HL-60/S4 (cell line): ENCODE data around the gene BAHCC1.

ENCODE experiments used
- in situ Hi-C: fragments of 300-500 bp; cut with MboI; formaldehyde crosslinking; loops from 2 replicates; pipeline ENCODE4 v1.14.3; 2022; ENCODE audit warnings: low sequenced_read_pairs

Gene BAHCC1

DNA sequence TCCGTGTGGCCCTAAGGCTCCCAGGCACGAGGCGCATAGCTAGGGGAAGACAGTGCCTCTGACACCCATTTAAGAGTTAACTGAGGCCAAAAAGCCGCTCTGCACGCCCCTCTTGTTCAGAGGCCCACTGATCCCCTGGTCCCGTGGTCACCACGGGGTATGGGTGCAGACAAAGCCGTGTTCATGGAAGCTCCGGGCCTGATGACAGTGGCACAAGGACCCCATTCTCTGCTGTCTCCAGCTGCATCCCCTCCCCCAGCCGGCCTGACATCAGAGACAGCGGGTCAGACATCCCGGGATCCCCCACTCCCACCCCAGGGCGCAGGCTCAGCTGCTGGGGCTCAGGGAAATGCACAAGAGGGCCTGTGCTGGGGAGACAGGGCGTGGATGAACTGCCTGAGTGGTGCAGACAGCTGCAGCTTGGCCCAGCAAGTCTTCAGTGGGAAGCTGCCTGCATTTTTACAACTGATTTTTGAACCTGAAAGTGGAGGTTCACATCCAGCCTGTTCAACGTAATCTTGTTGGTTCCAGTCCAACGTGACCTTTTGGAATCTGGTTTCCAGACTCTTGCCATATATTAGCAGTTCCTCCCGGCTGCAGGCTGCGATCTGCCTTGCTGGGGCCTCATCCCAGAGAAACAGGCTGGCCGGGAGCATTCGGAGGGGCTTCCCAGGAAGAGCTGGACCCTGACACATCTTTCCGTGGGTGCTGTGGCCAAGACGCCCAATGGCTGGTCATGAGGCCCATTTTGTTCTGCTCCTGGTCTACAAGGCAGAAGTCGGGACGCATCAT is 9.7 kb upstream of the BAHCC1 start:
- in situ Hi-C loops, result no loop called here

DNA sequence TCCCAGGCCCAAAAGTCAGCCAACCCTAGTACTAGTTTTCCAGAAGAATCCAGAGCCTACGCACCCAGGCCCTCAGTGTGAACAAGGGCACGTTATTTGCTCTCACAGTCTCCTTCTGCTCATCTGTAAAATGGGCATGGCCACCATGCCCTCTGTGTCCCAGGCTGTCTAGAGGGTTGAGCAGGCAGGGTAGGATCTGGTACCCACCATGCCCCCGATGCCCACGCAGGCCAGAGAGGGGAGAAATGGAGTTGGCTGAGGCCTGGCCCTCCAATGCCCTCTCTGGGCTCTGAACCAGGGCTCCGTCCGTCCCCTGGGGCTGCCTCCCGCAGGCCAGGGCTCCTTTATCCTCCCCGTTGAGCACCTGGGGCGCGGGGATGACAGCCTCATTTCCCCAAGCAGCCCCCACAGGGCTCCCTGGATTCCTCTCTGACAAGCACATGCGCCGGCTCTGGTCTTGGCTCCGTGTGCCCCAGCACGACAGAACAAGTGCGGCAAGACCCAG is 9.1 kb upstream of the BAHCC1 start:
- in situ Hi-C loops, result no loop called here

DNA sequence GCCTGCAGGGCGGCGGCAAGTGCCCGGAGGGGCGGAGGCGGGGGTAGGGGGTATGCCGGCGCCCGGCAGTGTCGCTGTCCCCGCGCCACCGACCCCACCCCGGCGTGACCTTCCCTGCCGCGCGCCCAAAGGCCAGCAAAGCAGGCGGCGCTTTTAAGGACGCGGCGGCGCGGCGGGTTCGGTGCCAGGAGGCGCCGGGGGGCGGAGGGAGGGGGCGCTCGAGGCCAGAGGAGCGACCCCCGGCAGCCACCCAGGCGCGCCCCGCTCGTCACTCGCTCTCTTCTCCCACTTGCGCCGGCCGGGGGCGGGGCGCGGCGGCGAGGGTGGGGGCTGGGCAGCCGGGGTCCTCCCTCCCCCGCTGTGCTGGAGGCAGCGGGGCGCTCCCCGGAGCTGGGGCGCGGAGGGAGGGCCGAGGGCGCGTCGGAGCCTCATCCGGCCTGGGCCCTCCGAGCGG is 8.6 kb upstream of the BAHCC1 start:
- in situ Hi-C loops, result no loop called here

DNA sequence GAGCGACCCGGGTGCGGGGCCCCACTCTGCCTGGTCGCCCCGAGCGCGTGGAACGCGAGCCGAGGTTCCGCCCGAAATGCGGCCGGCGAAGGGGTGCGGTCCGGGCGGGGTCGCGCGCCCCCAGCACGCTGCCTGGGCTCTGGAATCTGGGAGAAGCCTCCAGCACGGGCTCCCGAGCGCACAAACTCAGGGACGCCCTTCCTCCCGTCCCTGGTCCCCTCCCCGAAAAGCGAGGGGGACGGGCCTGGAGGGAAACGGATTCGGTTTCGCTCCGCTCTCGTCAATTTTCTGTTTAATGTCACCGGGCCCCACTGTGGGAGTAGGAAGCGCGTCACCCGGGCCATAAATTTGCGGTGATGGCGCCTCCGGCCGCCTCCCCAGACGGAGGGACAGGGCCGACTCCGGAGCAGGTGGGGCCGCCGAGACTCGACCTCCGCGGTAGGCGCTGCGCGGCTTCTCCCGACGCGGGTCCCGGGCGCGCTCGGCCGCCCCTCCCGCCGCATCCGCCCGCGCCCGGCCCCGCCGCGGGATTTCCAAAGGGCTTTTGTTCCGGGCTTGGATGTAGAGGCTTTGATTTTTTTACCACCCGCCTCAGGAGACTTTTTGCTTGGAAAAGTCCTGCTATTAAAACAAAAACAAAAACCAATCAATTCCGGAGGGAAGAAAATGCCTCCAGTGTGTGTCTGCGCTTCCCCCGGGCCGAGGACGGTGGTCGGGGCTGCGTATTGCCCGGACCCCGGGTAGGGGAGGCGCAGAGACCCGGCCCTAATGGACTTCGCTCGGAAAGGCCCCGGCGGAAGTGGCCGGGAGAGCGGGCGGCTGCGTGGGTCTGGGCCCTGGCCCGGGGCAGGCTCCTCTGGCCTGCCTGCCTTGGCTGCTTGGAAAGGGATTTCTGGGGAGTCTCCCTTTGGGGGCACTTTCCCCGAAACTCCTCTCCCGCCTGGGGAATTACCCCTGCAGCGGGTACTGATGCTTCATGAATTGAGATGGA is 7.9 kb upstream of the BAHCC1 start:
- in situ Hi-C loops, result no loop called here

DNA sequence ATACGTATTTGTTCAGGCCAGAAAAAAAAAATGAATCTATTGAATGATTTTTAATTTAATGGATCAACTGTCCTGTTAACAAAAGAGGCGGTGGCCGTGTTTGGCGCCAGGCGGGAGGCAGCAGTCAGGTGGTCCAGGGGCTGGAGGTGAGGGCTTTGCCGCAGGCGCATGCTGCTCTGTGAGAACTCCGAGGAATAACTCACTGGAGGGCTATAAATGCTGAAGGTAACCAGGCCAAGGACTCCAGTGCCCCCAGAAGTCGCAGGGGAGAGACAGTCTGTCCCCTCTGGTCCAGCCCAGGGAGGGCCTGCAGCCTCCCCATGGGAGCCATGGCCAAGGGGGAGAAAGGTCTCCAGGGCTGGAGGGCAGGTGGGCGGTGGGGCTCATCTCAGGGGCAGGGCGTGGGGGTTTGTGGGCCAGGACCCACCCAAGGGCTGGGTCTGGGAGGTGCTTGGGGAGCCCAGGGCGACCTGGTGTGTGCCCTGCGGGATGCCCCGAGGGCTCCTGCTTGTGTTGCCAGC is 7.1 kb upstream of the BAHCC1 start:
- in situ Hi-C loops, result no loop called here

DNA sequence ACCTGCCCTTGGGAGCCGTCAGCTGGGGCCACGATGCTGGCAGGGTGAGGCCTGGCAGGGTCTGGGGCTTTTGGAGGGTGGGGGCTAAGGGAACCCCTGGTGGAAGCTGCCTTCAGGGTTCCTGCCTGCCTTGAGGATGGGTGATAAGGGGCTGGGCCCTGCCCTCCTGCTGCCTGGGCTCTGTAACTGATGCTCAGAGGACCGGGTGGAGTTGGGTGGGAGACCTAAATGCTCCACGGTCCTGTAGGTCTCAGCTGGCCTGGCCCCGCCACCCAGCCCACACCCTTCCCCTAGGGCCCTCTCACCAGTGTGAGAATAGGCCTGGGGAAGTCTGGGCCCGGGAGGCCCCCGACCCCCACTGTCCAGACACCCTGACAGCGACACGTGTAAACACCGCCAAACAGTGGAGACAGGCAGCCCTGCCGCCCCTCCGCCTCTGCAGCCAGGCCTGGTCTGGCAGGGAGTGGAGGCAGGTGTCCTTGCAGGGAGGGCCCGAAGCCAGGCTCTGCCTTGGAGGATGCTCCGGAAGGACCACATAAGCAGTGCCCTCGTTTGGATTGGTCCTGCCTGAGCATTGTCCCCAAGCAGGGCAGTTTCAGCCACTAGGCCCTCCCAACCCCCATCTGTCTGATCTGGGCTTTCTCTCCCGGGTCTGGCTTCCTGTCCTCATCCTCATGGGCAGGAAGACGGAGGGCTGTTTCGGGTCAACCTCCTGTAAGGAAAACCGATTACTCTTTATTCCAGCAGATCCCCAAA is 6.5 kb upstream of the BAHCC1 start:
- in situ Hi-C loops, result no loop called here

DNA sequence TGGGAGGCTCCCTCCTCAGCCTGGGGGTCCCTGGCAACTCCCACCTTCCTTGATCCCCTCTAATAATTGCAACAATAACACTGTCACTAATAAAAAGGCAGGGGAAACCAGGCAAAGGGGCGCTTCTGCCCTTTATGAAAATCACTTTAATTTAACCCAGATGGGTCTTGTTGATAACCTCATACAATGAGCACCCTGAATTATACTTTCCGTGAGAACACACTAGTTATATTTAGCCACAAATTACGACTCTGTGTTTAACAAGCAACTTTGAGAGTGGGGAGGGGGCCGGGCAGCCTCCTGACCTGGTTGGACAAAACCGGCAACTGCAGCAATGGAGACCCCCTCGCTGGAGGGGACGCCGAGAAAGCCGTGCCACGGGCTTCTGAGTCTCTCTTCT is 5.7 kb upstream of the BAHCC1 start:
- in situ Hi-C loops, result no loop called here

DNA sequence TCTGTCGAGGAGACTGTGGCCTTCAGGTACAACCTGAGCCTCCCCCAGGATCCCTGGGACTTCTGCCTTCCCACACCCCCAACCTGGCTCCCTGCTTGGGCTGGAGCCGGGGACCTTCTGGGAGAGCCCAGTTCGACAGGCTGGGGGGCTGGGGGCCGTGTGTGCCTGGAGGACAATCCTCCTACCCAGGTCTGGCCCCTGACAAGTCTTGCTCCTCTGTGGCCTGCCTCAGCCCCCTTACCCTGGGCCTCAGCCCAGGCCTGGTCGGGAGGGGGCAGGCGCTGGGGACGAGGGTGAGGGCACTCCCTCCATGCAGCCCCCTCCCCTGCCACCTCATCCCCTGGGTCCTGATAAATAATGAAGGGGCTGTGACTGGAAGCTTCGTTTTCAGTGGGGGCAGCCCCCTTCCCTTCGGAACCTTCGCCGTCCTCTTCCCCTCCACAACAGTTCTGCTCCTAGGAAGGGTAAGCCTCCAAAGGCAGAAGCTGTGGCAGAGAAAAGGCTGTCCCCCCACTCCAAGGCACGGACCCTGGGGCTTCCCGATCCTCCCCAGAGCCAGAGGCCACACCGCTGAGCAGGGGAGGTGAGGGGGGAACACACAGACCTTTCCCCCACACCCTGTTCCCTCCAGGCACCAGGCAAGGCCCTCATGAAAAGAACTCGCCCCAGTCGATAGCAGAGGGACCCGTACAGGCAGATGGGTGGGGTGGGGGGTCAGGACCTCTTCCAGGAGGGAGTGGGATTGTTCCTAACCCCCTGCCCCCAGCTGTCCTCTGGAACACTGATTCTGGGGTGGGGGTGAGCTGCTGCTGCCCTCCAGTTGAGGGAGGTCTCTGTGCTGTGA is 5.0 kb upstream of the BAHCC1 start:
- in situ Hi-C loops, result no loop called here

DNA sequence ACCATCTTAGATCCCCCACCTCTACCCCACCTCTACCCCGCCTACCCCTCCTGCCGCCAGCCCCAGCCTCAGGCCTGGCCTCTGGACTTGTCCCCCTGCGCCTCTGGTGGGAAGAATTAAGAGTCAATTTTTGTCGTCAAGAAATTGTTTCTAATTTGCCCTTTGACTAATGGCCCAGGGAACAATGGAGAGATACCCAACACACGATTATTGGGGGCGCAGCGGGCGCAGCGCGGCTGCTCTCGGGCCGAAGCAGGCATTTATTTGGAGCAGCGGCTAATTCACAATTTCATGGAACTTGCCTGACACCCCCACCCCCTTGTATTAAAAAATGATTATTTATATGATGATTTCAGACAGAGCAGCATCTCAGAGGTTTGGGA is 4.4 kb upstream of the BAHCC1 start:
- in situ Hi-C loops, result no loop called here

DNA sequence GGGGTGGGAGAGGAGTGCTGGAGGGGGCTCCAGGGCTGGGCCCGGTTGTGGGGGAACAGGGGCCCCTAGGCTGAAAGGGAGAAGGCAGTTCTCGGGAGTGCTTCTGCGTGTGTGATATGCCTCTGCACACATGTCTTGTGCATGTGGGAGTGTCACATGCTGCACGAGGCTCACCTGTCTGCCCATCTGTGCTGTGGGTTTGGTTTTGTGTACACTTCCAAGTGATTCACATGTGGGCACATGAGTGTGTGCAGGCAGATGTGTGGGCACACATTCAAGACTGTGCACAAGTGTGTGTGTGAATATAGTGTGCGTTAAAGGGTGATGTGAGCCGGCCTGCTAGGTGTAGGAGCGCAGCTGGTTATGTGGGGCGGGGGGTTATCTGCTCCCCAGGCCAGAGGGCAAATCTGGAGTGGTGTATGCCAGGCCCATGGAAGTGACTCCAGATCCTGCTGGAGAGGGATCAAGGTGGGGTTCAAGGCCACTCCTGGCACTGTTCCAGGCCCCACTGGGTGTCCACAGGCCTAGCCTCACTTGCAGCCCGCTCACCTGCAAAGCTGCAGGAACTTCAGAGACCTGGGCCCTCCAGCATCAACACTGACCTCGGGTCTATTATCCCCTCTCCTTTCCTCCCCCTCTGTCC is 3.8 kb upstream of the BAHCC1 start:
- in situ Hi-C loops, result no loop called here

DNA sequence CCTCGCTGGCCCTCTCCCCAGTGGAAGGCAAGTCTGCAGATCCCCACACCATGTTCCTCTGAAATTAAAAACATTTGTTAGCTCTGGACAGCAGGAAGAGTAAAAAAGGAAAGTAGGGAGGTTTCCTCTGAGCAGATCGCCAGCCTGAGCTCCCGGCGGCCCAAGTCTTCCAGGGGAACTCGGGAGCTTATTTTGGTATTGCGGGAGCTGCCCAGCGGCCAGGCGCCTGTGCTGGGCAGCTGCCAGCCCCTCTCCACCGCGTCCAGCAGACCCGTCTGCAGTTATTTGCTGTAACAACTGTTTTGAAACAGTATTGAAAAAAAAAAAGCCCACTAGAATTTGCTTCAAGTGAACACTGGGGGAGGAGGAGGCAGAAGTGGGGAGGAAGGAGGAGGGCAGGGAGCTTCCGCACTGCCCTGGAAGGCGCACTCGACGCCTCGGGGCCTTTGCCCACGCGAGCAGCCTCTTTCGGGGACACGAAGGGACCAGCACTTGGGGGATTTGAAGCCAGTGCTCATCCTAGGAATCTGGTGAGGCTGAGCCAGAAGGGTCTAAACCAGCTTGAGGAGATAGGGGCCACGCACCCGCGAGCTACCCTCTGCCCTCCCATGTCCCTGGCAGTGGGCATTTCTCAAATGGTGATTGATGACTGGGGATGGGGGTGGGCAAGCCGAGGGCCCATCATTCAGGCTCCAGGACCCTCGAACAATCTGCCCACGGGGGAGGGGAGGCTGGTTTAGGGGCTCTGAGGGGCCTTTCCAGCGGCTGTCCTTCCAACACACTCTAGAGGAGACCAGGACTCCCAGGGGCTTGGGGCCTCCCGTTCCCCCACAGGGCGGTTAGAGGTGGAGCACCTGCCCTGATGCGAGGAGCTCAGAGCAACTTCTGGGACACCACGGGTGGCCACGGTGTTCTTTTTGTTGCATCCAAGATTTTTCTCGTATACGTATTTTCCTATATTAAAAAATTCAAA is 3.0 kb upstream of the BAHCC1 start:
- in situ Hi-C loops, result no loop called here

DNA sequence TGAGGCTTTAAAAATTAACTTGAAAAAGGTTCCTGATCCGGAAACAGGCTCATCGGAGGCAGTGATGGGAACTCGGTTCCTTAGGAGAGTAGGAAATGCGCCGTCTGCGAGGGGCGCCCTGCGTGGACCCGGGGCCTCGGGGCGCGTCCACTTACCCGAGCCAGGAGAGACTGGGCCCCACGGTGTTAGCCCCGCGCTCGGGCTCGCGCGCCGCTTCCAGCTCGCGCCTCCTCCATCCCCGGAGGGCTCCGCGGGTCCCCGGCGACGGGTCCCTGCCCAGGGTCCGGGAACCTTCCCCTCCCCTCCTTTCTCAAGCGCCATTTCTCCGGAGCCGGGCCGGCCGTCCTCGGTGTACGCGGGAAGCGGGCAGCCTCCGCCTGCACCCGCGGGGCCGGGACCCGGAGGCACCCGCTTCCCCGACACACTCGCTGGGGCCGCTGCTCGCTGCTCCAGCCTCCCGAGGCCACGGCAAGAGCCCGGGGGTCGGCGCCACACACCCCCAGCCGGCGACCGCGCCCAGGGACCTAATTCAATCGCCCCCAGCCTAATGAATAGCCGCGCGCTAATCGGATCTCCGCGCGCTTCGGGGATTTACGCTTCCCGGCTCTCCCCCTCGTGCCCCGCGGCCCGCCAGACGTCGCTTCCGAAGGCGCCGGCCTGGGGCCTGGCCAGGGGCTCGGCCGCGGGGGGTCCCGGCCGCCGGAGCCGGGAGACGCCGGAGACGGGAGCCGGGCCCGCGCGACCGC is 2.2 kb upstream of the BAHCC1 start:
- in situ Hi-C loops, result no loop called here

DNA sequence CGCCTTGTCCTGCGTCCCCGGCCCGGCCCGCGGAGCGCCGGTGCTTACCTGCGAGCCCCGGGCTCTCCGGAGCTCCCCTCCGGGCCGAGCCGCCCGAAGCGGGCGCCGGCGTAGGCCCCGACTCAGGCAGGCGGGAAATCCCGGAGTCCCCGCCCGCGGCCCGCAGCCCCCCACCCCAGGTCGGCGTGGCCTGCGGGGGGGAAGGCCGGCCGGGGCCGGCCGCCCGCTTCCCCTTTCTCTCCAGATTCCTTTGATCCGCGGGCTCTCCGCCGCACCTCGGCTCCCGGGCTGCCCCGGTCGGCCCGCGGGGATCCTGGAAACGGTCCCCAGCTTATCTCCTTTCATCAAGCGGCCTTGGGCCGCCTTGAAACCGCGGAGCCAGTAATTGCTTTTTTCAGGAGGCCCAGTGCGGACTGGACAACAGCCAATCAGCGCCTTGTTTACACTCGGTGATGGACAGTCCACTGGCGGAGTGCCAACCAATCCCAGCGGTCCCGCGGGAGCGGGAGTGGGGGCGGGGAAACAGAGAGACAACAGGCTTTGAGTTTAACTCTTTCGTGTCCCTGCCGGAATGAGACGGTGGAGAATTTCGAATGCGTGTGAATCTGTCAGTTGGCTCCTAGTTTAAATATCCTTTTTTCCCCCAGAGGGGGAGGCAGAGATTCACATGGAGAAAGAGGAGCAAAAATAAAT is 1.4 kb upstream of the BAHCC1 start:
- in situ Hi-C loops, result no loop called here

DNA sequence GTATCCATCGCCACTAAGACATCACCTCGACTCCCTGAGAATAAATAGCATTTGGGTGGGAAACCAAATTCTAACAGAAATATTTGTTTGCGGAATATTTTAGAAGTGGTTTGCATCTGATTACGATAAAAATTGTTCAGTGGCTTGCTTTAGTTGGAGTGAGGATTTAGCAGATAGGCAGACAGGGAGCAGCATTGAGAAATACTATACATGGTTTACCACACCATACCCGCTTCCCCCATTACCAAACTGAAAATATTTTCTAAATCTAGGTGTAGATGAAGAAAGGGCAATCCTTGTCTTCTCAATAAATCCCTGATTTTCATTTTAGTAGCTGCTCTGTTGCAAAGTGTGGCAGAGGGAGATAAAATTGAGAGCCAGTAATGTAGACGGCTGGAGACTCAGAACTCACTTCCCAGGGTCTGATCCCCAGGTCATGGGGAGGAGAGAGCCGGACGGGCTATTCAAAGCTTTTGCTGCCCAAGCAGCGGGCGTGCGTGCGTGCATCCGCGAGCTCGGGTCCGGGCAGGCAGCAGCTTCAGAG is 808 bp upstream of the BAHCC1 start:
- in situ Hi-C loops, result no loop called here

DNA sequence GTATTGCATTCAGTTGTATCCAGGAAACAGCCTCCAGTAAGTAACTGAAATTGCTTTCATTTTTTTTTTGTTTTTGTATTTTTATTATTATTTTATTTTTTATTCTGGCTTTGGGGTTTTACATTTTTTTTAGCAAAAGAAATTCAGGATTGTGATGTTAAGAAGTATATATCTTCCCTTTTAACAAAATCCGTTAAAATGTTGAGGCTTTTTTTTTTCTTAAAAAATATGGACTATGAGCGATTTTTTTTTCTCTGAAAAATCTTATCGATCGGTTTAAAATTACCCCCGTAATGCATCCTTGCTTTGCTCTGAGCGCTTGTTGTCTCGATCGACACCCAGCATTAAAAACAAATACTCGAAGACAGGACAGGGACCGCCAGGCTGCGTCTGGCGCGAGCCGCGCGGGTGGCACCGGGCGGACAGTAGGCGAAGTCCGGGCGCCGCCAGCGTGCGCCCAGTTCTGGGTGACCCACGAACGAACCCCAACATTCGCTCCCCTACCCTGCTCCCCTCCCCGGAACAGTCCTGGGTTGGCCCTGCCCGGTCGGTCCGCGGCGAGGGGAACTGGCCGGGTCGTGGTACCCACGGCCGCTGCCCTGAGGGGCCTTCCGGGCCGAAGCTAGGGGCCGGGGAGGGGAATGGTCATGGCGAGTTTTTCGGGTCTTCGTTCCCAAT is 482 bp downstream of the BAHCC1 start:
- in situ Hi-C loops, result no loop called here

DNA sequence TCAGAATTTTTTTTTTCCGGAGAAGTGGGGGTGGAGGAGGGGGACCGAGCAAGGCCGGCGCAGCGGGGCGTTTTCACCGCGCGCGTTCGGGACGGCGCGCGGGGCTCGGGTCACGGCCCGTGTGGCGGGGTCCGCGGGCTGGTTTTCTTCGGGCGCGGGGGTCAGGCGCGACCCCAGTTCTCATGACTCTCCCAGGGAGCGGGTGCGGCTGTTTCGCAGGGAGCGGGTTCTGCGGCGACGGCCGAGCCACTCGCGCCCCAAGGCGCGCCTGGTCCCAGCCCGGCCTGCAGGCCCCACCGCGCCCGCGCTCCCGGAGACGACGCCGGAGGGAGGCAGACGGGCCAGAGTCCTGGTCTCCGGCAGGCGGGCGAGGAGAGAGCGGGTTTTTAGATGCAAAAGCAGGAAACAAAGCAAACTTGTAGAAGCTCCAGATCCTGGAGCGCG is 1.0 kb downstream of the BAHCC1 start:
- in situ Hi-C loops, result no loop called here
